Measurements from ENCODE around the gene CLEC2B. TPM values are rescaled to one million over a fixed set of nuclear protein-coding genes. Genes with fewer than 3 reads are reported as not detected.

Gene CLEC2B
- total RNA-seq, 1 experiment from 2014 or later, result 12.3 TPM

GRCh38 chr12:9888665-9889273 lies 19.6 kb upstream of the CLEC2B start:
- Histone ChIP-seq H3K36me3 (ENCODE audit: insufficient read depth, low read length, poor library complexity, severe bottlenecking) (no peaks in the 10 kb centered on the region), H3K9me3 (ENCODE audit: low read depth, low read length, poor library complexity, severe bottlenecking) (no peaks in the 10 kb centered on the region), H3K27me3 (replicated peaks; ENCODE audit: insufficient read depth, low read depth, low read length, poor library complexity) (peaks cover 4% of the 10 kb centered on the region), H3K27ac (ENCODE audit: low read depth, low read length, poor library complexity, severe bottlenecking) (no peak overlapping the region), H3K4me1 (ENCODE audit: insufficient read depth, low read length, poor library complexity, severe bottlenecking) (no peaks in the 10 kb centered on the region), H3K4me3 (ENCODE audit: low read depth, low read length, poor library complexity, severe bottlenecking) (no peak overlapping the region)
- intact Hi-C loops (cut with micrococcal nuclease; ENCODE audit: unreplicated experiment), result no loop called here
- DNase-seq (ENCODE audit: low spot score), result no peak
- CTCF ChIA-PET, result no interaction called here
- POLR2A ChIA-PET (ENCODE audit: low non-redundant PET), result no interaction called here
- BruUV-seq (replicated peaks), result no TSS peak
- TF ChIP-seq CTCF (conservative IDR thresholded peaks at IDR 0.05; ENCODE audit: low read depth, low read length), result no peak
- TF ChIP-seq EZH2 (IDR thresholded peaks at IDR 0.05; ENCODE audit: borderline replicate concordance, low read depth, low read length, poor library complexity, severe bottlenecking), result no peak

- intact Hi-C loops (cut with micrococcal nuclease; ENCODE audit: unreplicated experiment), result no loop called here
- Histone ChIP-seq H3K4me1 (ENCODE audit: insufficient read depth, low read length, poor library complexity, severe bottlenecking) (no peaks in the 10 kb centered on the region), H3K4me3 (ENCODE audit: low read depth, low read length, poor library complexity, severe bottlenecking) (no peak overlapping the region), H3K9me3 (ENCODE audit: low read depth, low read length, poor library complexity, severe bottlenecking) (no peaks in the 10 kb centered on the region), H3K27me3 (replicated peaks; ENCODE audit: insufficient read depth, low read depth, low read length, poor library complexity) (no peaks in the 10 kb centered on the region), H3K27ac (ENCODE audit: low read depth, low read length, poor library complexity, severe bottlenecking) (no peak overlapping the region), H3K36me3 (ENCODE audit: insufficient read depth, low read length, poor library complexity, severe bottlenecking) (no peaks in the 10 kb centered on the region)
- no peak for TF ChIP-seq CTCF (conservative IDR thresholded peaks at IDR 0.05; ENCODE audit: low read depth, low read length)
- no peak for TF ChIP-seq EZH2 (IDR thresholded peaks at IDR 0.05; ENCODE audit: borderline replicate concordance, low read depth, low read length, poor library complexity, severe bottlenecking)
- no peak for DNase-seq (ENCODE audit: low spot score)
- BruUV-seq (replicated peaks), result no TSS peak
- ChIA-PET CTCF (no interaction called here), POLR2A (ENCODE audit: low non-redundant PET) (no interaction called here)
Measured at GRCh38 chr12:9883175-9883574, 14.0 kb upstream of the CLEC2B start.

- no peak for DNase-seq (ENCODE audit: low spot score)
- BruUV-seq (replicated peaks), result no TSS peak
- intact Hi-C loops (cut with micrococcal nuclease; ENCODE audit: unreplicated experiment), result no loop called here
- no peaks in the 10 kb centered on the region for H3K4me1 ChIP-seq (ENCODE audit: insufficient read depth, low read length, poor library complexity, severe bottlenecking)
- CTCF ChIA-PET, result no interaction called here
- H3K4me3 ChIP-seq (ENCODE audit: low read depth, low read length, poor library complexity, severe bottlenecking), result no peak overlapping the region
- H3K27me3 ChIP-seq (replicated peaks; ENCODE audit: insufficient read depth, low read depth, low read length, poor library complexity), result no peaks in the 10 kb centered on the region
- no peaks in the 10 kb centered on the region for H3K36me3 ChIP-seq (ENCODE audit: insufficient read depth, low read length, poor library complexity, severe bottlenecking)
- POLR2A ChIA-PET (ENCODE audit: low non-redundant PET), result no interaction called here
- H3K9me3 ChIP-seq (ENCODE audit: low read depth, low read length, poor library complexity, severe bottlenecking), result no peaks in the 10 kb centered on the region
- H3K27ac ChIP-seq (ENCODE audit: low read depth, low read length, poor library complexity, severe bottlenecking), result no peak overlapping the region
- TF ChIP-seq EZH2 (IDR thresholded peaks at IDR 0.05; ENCODE audit: borderline replicate concordance, low read depth, low read length, poor library complexity, severe bottlenecking) (no peak), CTCF (conservative IDR thresholded peaks at IDR 0.05; ENCODE audit: low read depth, low read length) (no peak)
Measured at GRCh38 chr12:9881988-9882387, 12.8 kb upstream of the CLEC2B start.
